PFSK-1 (cell line): ENCODE results near the gene ABCF3.
A peak's percentile ranks its signal among the peaks of the same experiment; 100 is the strongest.

Source experiments
- FOXP2 ChIP-seq: optimal IDR thresholded peaks from 2 replicates; pipeline ENCODE3; 2011; ENCODE audit warnings: borderline replicate concordance, control low read depth, inconsistent platforms; ENCODE audit not compliant: insufficient read depth; ENCODE audit errors: extremely low read length, extremely low read depth
- POLR2AphosphoS5 ChIP-seq: IDR thresholded peaks from 2 replicates; pipeline ENCODE4 v1.6.1; 2012; ENCODE audit warnings: low read depth, mild to moderate bottlenecking, control low read depth, low read length, moderate library complexity
- REST ChIP-seq, 2 experiments: IDR thresholded peaks; 2 replicates each; pipeline versions ENCODE4 v1.6.1 to v1.8.0; 2011 to 2012; ENCODE audit warnings: low read depth in 2 of 2, low read length in 2 of 2, control low read depth in 1 of 2, inconsistent platforms in 1 of 2, mild to moderate bottlenecking in 1 of 2, moderate library complexity in 1 of 2; ENCODE audit not compliant: insufficient read depth in 1 of 2
- SIN3A ChIP-seq: IDR thresholded peaks from 2 replicates; pipeline ENCODE4 v1.6.1; 2012; ENCODE audit warnings: mild to moderate bottlenecking, low read length, moderate library complexity, borderline replicate concordance; ENCODE audit not compliant: insufficient read depth
- TAF1 ChIP-seq: IDR thresholded peaks from 2 replicates; pipeline ENCODE4 v1.6.1; 2012; ENCODE audit warnings: low read length, control low read depth, borderline replicate concordance; ENCODE audit not compliant: insufficient read depth

Gene ABCF3

GRCh38 chr3:184174646-184175492 lies 11.1 kb upstream of the ABCF3 start, which contains the start of gene AP2M1:
Gene AP2M1 (plus strand): TSS chr3:184174855. CDS start chr3:184176994, 2,139 bp downstream.
- TF ChIP-seq SIN3A, result no peak
- TF ChIP-seq REST (IDR thresholded peaks at IDR 0.05; ENCODE audit: insufficient read depth in 1 of 2, low read depth in 2 of 2, low read length in 2 of 2), result no peak; a peak in 1 of 4 replicates
- peak; percentile 81 for TF ChIP-seq POLR2AphosphoS5
- TF ChIP-seq FOXP2, result peak; percentile 17
- peak; percentile 71; the same call in 1 of the 2 replicates for TF ChIP-seq TAF1

GRCh38 chr3:184175506-184175905 lies 10.5 kb upstream of the ABCF3 start:
- TF ChIP-seq POLR2AphosphoS5, result no peak

- TF ChIP-seq REST (IDR thresholded peaks at IDR 0.05; ENCODE audit: insufficient read depth in 1 of 2, low read depth in 2 of 2, low read length in 2 of 2) (no peak), POLR2AphosphoS5 (no peak), SIN3A (no peak), TAF1 (no peak), FOXP2 (no peak)
These were observed 10.0 kb upstream of the ABCF3 start for GRCh38 chr3:184175981-184176376.

GRCh38 chr3:184176377-184177330 lies 9.3 kb upstream of the ABCF3 start:
- TF ChIP-seq TAF1, result no peak; the same call in 1 of the 2 replicates
- peak; percentile 55; the same call in 1 of the 2 replicates for TF ChIP-seq POLR2AphosphoS5
- no peak for TF ChIP-seq FOXP2
- 0 out of 2 replicates have a peak, but pooled peaks have one; percentile 10 for TF ChIP-seq SIN3A
- TF ChIP-seq REST (IDR thresholded peaks at IDR 0.05; ENCODE audit: insufficient read depth in 1 of 2, low read depth in 2 of 2, low read length in 2 of 2), result no peak

- TF ChIP-seq SIN3A (no peak), TAF1 (no peak), POLR2AphosphoS5 (no peak), REST (IDR thresholded peaks at IDR 0.05; ENCODE audit: insufficient read depth in 1 of 2, low read depth in 2 of 2, low read length in 2 of 2) (no peak), FOXP2 (no peak)
These were observed 8.7 kb upstream of the ABCF3 start for GRCh38 chr3:184177331-184177731.
